ENCODE results near the gene KCNJ5.

Gene KCNJ5

DNA sequence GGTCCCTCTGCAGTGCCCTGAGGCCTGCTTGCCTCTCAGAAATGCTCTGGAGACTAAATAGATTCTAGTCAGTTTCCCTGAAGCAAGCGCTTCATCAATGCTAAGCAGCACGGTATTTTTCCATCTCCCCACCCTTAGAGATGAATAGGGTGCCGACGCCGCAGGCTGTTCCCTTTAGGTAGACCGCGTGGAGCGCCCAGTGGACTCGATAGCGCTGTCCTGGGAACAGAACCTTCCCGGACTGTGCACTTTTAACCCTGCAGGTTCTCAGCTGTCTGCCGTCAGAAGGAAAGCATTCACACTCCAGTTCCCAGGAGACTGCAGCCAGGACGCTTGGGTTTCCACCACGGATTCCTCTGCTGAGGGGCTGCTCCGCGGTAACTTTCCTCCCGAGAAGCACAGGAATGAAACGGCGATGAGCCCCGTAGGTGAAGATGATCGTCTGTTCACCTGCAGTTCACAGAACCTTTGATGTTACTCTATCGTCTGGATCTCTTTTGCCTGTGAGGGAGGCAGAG lies 15.0 kb upstream of the KCNJ5 start:
- TF ChIP-seq JUND (IDR thresholded peaks at IDR 0.05; ENCODE audit: low read depth): no peak
- DNase-seq (ENCODE audit: low read depth in 1 of 2, low spot score in 1 of 2): no peak
- in situ Hi-C loops (cut with HindIII; ENCODE audit: low pct_unique_long_range_greater_than_20kb, low sequenced_read_pairs): no loop called here

DNA sequence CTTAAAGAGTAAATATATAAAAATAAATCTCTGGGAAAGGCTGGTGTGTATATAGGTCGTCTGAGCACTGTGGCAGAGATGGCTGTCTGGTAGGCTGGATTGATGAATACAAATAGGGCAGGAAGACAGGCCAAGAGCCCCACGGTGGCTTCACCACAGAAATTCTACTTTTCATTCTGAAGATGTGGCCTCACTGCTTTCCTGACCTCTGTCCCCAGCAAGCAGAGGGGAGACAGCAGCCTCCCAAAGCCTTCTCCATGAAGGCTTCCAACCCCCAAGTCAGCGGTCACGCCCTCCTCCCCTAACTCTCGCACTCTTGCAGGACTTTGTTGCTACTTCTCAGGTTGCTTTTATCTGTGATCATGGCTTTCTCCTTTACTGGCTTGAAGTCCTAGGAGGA lies 13.4 kb upstream of the KCNJ5 start:
- no peak for DNase-seq (ENCODE audit: low read depth in 1 of 2, low spot score in 1 of 2)
- no peak for TF ChIP-seq JUND (IDR thresholded peaks at IDR 0.05; ENCODE audit: low read depth)
- in situ Hi-C loops (cut with HindIII; ENCODE audit: low pct_unique_long_range_greater_than_20kb, low sequenced_read_pairs): no loop called here

DNA sequence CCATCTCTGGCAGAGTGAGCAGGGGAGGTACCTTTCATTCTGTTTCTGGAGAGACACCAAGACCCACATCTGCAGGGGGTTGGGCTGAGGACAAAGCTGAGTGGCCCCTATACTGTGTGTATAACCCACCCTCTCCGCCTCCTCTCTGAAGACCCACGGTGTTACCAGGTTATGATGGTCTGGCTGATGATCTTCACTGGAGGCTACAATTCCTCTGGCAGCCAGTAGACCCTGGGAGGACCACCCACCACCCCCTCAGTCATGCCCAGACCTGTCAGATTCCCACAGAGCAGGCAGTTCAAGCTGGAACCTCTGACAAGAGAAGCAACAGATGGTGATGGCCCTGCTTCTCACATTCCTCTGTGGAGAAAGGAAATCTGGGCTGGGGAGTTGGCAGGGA lies 12.7 kb upstream of the KCNJ5 start:
- TF ChIP-seq JUND (IDR thresholded peaks at IDR 0.05; ENCODE audit: low read depth): no peak
- no peak for DNase-seq (ENCODE audit: low read depth in 1 of 2, low spot score in 1 of 2)
- in situ Hi-C loops (cut with HindIII; ENCODE audit: low pct_unique_long_range_greater_than_20kb, low sequenced_read_pairs): no loop called here

DNA sequence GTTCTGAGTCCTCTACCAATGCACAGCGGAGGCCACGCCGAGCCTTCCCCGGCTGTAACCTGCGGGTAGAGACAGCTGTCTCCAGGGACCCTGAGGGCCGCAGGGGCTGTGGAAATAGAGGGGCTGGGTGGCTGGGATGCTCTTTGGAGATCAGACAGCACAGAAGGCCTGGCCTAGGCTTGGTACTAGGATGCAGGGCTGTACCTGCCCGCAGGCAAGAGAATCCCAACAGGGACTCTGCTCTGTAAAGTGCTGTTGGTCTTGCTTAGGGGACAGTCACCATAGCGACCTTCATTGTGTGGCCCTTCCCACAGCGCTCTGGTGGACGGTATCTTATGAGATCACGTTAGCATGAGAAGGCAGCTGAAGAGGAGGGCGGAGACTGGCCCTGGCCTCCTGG lies 11.3 kb upstream of the KCNJ5 start:
- in situ Hi-C loops (cut with HindIII; ENCODE audit: low pct_unique_long_range_greater_than_20kb, low sequenced_read_pairs): no loop called here
- DNase-seq (ENCODE audit: low read depth in 1 of 2, low spot score in 1 of 2): no peak
- TF ChIP-seq JUND (IDR thresholded peaks at IDR 0.05; ENCODE audit: low read depth): no peak

DNA sequence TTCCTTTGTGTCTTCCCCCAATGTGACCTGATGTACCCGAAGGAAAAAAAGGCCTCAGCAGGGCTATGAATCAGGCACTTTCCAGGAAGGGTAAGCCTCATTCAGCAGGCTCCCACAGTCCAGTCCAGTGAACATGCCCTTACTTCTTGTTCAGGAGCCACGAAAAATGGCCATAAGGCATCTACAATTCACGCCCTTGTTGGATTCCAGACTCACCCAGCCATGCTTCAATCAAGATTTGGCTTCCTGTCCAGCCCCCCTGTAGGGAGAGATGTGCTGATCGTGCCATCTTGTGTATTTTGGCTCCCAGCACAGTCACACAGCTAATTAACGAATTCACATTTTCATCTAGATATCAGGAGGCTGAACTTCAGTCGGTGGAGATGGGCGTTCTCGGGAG lies 9.9 kb upstream of the KCNJ5 start:
- TF ChIP-seq JUND (IDR thresholded peaks at IDR 0.05; ENCODE audit: low read depth): no peak
- DNase-seq (ENCODE audit: low read depth in 1 of 2, low spot score in 1 of 2): peak in 1 of 2 experiments; percentile 65
- in situ Hi-C loops (cut with HindIII; ENCODE audit: low pct_unique_long_range_greater_than_20kb, low sequenced_read_pairs): no loop called here

DNA sequence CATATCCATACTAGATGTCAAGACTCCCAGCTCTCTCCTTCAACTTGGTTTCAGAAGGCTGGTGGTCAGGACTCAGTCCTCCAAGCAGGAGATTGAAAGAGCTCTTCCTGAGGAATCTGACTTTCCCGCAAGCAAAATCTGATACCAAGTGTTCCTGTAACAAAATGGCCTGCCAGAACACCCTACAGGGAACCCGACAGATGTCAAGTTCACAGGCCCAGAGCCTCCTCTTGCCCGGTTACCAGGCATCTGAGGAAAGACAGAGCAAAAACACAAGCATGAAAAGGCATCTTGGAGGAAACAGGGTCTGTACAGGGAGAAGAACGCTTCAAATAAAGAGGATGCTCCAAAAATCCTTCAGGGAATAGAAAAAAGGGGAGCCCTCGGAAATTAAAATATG lies 8.7 kb upstream of the KCNJ5 start:
- TF ChIP-seq JUND (IDR thresholded peaks at IDR 0.05; ENCODE audit: low read depth): no peak
- in situ Hi-C loops (cut with HindIII; ENCODE audit: low pct_unique_long_range_greater_than_20kb, low sequenced_read_pairs): no loop called here
- no peak for DNase-seq (ENCODE audit: low read depth in 1 of 2, low spot score in 1 of 2)

DNA sequence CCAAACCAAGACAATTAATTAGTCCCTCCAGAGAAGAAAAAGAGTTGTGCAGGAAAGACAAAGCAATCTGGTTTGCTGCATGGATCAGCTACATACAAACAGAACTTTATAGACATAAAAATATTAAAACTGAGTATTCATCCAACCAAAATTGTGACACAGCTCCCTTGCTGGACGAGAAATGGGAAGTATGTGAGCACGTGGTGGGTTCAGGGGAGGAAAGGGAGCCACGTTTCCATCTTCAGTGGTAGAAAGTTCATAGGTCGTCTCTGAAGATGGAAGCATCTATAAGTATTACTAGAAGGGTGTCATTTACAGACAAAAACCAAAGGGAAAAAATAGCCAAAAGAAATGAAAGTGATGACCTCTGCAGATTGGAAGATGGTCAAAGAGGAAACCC lies 7.1 kb upstream of the KCNJ5 start:
- no peak for DNase-seq (ENCODE audit: low read depth in 1 of 2, low spot score in 1 of 2)
- no peak for TF ChIP-seq JUND (IDR thresholded peaks at IDR 0.05; ENCODE audit: low read depth)
- in situ Hi-C loops (cut with HindIII; ENCODE audit: low pct_unique_long_range_greater_than_20kb, low sequenced_read_pairs): no loop called here

DNA sequence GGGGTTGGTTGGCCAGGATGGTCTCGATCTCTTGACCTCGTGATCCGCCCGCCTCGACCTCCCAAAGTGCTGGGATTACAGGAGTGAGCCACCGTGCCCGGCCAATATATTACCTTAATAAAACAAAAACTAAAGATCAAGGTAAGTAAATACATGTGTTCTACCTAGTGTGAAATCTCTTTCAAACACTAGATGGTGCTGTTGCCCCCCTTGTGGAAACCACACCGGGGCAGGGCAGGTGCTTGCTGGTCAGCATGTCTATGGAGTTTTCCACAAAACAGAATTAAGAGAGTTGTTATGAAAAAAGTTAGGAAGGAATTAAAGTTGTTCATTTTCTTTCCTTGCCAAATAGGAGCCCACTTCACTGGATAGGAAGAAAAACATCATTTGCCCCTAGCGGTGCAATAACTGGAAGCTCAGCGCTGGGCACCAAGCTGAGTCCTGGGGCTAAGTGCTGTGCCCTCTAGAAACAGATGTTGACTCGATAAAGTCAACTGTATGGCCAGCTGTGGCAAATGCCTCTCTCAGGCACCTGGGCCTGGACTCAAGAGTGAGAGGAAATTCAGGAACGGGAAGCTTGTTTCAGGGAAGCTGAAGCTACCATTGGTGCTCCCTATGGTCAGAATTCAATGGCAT lies 6.3 kb upstream of the KCNJ5 start:
- in situ Hi-C loops (cut with HindIII; ENCODE audit: low pct_unique_long_range_greater_than_20kb, low sequenced_read_pairs): no loop called here
- DNase-seq (ENCODE audit: low read depth in 1 of 2, low spot score in 1 of 2): peak; percentile 80 to 89

DNA sequence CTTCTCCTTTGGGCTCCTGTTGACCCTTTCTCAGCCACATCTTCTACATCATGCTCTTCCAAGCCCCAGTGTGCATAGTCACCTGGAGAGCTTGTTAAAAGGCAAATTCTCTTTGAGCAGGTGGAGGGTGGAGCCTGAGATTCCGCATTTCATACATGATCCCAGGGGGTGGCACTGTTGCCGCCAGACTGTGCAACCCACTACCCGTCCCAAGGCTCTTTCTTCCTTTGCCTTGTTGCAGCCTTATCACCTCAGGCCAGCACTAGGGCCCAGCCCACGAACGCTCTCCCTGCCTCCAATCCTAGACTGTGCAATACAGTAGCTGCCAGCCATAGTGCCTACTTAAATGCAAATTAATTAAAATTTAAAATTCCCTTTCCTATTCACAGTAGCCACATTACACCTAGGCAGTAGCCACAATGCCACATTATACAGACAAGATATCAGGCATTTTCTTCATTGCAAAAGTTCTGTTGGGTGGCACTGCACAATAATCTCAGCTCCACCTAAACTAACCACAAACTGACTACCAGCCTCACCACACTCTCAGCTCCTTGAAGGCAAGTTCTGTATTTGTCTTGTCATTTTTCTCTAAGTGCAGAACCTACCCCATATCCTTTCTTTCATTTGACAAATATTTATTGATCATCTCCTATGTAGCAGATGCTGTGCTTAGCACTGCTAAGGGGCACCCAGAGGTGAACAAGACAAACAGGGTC lies 4.6 kb upstream of the KCNJ5 start:
- TF ChIP-seq JUND (IDR thresholded peaks at IDR 0.05; ENCODE audit: low read depth): no peak
- in situ Hi-C loops (cut with HindIII; ENCODE audit: low pct_unique_long_range_greater_than_20kb, low sequenced_read_pairs): no loop called here
- DNase-seq (ENCODE audit: low read depth in 1 of 2, low spot score in 1 of 2): peak in 1 of 2 experiments; percentile 65

More for the DNA sequence above, 6.3 kb upstream of the KCNJ5 start:
- TF ChIP-seq JUND (IDR thresholded peaks at IDR 0.05; ENCODE audit: low read depth): no peak

DNA sequence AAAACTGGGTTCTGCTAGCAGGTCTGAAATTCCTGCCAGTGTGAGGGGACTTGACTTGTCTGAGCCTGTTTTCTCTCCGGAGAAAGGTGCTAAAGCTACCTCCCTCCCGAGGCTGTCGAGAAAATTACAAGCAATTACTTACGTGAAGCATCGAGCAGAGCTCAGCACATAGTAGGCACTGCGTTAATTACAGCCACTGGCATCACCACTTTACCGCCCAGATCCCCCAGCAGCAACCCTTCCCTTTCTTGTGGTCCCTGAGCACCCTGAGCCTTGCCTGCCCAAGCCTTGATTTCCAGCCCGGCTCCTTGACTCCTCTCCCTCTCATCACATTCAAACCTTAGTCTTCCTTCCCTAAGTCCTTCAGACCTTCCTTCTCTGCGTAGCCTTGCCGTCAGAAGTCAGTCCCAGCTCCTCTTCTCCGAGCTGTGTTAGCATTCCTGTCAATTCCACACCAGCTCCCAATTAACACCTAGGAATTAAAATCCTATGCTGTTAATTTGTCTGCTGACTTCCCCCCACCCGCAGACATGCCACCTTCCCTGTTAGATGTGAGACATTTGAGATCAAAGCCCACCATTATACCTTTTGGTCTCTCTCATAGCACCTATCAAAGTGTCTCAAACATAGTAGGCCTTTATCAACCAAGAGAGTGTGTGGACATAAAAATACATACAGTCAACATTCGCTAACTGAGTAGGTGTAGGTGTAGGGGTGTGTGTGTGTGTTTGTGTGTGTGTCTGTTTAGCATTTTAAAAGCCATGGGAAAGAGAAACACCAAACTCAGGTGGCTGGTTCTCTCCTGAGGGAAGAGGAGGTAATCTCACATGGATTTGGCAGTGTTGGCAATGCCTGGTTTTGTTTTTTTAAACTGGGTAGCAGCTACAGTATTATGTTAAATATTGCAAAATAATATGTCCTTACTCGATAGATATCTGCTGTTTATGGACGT lies 2.8 kb upstream of the KCNJ5 start:
- no peak for DNase-seq (ENCODE audit: low read depth in 1 of 2, low spot score in 1 of 2)
- in situ Hi-C loops (cut with HindIII; ENCODE audit: low pct_unique_long_range_greater_than_20kb, low sequenced_read_pairs): no loop called here
- no peak for TF ChIP-seq JUND (IDR thresholded peaks at IDR 0.05; ENCODE audit: low read depth)

DNA sequence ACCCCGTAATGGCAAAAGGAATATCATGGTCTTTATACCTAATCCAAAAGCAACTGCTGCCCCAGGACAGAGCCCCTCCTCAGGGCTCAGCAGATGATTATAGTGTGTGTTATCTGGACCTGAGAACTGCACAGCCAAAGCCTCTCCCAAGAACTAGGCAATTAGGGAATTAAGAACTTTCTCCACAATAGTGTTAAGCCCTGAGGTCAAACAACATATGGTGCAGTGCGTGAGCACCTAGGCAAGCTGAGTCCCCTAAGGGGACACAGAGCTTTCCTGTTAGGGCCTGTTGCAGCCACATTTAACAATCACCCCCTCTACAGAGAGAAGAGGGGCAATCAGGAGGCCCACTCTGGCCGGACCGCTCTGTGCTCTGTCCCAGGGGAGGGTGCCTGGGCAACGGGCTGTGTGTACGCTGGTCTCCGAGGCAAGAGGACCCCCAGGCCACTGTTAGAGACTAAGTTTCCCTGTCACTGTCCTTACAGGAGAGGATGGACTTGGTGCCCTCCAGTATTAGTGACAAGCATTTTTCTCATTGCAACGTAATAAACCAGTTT lies 1.4 kb upstream of the KCNJ5 start:
- in situ Hi-C loops (cut with HindIII; ENCODE audit: low pct_unique_long_range_greater_than_20kb, low sequenced_read_pairs): loop anchor here (5.0 kb wide), 1 partner anchor 78 kb away; no protein-coding TSS in a partner anchor
- DNase-seq (ENCODE audit: low read depth in 1 of 2, low spot score in 1 of 2): no peak
- no peak for TF ChIP-seq JUND (IDR thresholded peaks at IDR 0.05; ENCODE audit: low read depth)

DNA sequence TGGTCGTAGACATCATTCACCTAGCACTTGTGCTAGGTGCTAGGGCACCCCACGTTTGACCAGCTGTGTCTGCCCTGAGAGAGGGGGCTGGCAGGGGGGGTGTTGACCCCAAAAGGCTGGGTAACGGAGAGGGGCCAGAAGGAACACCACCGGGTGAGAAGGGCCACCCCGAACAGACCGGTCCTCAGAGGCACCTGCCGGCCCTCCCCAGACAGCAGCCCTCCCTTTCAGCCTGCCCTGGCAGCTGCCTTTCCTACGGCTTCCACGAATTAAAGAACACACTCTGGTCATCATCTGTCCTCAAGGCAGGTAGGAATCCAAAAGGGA lies 977 bp upstream of the KCNJ5 start:
- in situ Hi-C loops (cut with HindIII; ENCODE audit: low pct_unique_long_range_greater_than_20kb, low sequenced_read_pairs): loop anchor here (5.0 kb wide), 1 partner anchor 77 kb away; no protein-coding TSS in a partner anchor
- TF ChIP-seq JUND (IDR thresholded peaks at IDR 0.05; ENCODE audit: low read depth): no peak
- no peak for DNase-seq (ENCODE audit: low read depth in 1 of 2, low spot score in 1 of 2)
